Measurements from ENCODE around the gene ST6GAL1.
"Not testable (repeated sequence)": the region's sequence is repeated elsewhere in the genome, so short reads cannot be mapped to it uniquely, and the experiment has no call there.

The ST6GAL1 gene

GRCh38 chr3:187025254-187025655, 94.9 kb downstream of the ST6GAL1 start:
- DNase-seq: no peak

GRCh38 chr3:187025656-187026316, 95.5 kb downstream of the ST6GAL1 start:
- no peak for DNase-seq

GRCh38 chr3:187026317-187026670, 96.0 kb downstream of the ST6GAL1 start:
- DNase-seq: no peak

GRCh38 chr3:187027531-187028278, 97.4 kb downstream of the ST6GAL1 start:
- DNase-seq: no peak

- DNase-seq: no peak
Observed at GRCh38 chr3:187031934-187032333, 101.6 kb downstream of the ST6GAL1 start.

GRCh38 chr3:187036394-187036793, 106.1 kb downstream of the ST6GAL1 start:
- DNase-seq: no peak

GRCh38 chr3:187039100-187039722, 108.9 kb downstream of the ST6GAL1 start:
- no peak for DNase-seq

GRCh38 chr3:187039723-187040414, 109.5 kb downstream of the ST6GAL1 start:
- DNase-seq: no peak

- no peak for DNase-seq
Observed at GRCh38 chr3:187040516-187041361, 110.4 kb downstream of the ST6GAL1 start.

- DNase-seq: no peak
Observed at GRCh38 chr3:187041362-187042307, 111.3 kb downstream of the ST6GAL1 start.

GRCh38 chr3:187042346-187042745, 112.0 kb downstream of the ST6GAL1 start:
- DNase-seq: no peak

- DNase-seq: no peak
Observed at GRCh38 chr3:187042874-187043458, 112.6 kb downstream of the ST6GAL1 start.

GRCh38 chr3:187044206-187044605, 113.9 kb downstream of the ST6GAL1 start:
- DNase-seq: no peak

GRCh38 chr3:187044867-187045552, 114.7 kb downstream of the ST6GAL1 start:
- DNase-seq: no peak

- no peak for DNase-seq
Observed at GRCh38 chr3:187046033-187046432, 115.7 kb downstream of the ST6GAL1 start.

- DNase-seq: no peak
Observed at GRCh38 chr3:187049462-187050101, 119.3 kb downstream of the ST6GAL1 start.

GRCh38 chr3:187051066-187051465, 120.7 kb downstream of the ST6GAL1 start:
- DNase-seq: no peak

GRCh38 chr3:187051724-187052366, 121.5 kb downstream of the ST6GAL1 start:
- no peak for DNase-seq

- DNase-seq: not testable (repeated sequence)
Observed at GRCh38 chr3:187052427-187052826, 122.1 kb downstream of the ST6GAL1 start.

Data from NCI-H1105 (cell line).